8988T (cell line): ENCODE results near the gene PGLYRP4.
"Not testable (repeated sequence)": the region's sequence is repeated elsewhere in the genome, so short reads cannot be mapped to it uniquely, and the experiment has no call there.

Source experiments
- DNase-seq: peaks from one replicate; pipeline ENCODE4 v3.0.0; 2011

PGLYRP4 gene

DNA sequence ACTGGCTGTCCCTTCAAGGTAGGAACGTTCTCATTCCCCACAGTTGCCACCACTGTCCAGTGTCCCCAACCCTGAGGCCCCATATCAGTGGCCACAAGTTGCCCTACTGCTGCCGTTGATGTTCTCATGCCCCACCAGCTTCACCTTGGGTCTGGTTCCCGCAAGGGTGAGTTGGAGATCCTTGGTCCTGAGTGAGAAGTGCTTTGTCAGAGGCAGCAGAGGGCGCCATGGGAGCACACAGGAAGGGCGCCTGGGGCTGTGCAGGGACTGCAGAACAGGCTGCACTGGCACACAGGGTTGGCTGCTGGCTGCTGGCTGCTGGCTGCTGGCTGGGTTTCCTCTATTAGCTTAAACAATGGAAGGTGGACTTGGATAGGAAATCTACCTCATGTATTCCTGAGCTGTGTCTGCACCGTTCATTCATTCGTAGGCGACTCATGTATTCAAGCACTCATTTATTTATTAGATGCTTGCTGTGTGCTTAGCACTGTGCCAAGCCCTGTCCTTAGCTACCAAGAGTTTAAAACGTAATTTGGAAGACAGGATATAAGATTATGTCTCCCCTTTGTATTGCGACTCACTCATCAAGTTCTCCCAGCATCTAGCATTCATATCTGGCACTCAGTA lies 6.9 kb upstream of the PGLYRP4 start:
- DNase-seq: peak; percentile 73

DNA sequence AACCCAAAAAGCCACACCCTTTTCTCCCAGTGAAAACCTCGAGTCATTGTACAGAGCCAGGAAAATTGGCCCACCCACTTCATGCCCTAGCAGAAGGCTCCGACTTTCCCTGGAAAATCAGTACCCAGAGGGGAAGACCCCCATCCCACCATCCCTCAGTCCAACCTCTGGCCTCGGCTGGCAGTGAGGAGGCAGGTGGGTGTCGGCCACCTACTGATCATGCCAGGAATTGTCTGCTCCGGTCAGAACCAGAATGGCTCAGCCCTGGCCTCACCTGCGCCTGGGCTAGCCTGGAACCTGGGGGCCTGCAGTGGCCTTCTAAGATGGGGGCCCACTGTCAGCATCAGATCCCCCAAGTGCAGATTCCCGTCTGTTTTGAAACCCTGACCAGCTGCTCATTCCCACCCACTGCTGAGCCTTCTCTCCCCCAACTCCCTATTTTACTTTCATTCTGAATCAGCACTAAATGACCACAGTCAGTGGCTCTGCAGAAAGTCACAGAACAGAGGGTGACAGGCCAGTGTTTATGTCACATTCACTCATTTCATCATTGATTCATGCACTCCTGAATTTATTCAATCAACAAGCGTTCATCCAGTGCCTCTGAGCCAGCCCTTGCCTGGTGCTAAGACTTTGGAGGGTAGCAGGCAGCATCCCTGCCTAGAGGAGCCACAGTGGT lies 6.0 kb upstream of the PGLYRP4 start:
- no peak for DNase-seq

DNA sequence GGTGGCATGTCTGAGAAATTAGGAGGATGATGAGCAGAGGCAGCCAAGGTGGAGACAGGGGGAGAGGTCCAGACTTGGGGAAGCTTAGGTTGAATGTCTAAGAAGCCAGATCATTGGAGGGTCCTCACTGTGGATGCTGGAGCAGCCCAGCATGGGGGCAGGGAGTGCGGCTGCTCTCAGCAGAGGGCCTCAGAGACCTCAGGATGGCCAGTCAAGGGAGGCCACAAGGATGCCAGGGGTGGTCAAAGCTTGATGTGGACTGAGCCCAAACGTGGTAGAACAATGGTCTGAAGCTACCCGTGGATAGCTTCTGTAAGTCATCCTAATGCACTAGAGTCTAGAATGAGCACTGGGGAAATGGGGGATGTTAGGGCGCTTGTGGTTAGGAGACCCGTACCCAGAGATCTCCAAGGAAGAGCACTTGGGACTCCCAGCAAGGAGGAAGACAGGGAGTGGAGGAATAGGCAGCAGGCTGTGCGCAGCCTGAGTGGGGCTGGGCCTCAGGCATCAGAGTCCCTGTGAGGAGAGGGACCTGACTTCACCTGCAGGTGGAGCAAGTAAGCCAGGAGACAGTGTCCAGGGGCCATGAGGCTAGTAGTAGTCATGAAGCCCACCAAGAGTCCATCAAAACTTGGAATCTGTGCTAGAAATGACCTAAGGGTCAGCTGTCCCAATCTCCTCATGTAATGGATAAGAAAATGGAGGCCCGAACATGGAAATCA lies 4.7 kb upstream of the PGLYRP4 start:
- peak; percentile 66 for DNase-seq

GRCh38 chr1:153352523-153352922 lies 3.9 kb upstream of the PGLYRP4 start:
- no peak for DNase-seq

GRCh38 chr1:153350321-153350957 lies 1.8 kb upstream of the PGLYRP4 start:
- DNase-seq: no peak

GRCh38 chr1:153349363-153350320 lies 1.0 kb upstream of the PGLYRP4 start:
- DNase-seq: no peak

DNA sequence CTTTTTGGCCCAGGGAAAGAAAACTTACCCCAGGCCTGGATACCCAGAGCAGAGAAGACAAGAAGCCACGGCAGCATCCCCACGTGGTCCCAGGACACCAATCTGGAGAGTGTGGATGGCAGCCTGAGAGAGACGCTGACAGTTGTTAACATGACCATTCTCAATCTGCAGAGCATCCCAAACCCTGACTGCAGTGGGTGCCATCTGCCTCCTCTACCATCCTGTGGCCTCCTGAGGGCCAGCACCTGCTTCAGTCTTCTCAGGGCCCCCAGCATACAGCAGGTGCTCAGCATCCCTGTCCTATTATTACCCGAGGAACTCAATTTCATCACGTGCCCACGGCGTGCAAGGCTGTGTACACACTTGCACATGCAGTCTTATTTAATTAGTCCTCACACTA lies 785 bp downstream of the PGLYRP4 start:
- DNase-seq: no peak

- DNase-seq: not testable (repeated sequence)
These were observed 1.6 kb downstream of the PGLYRP4 start for GRCh38 chr1:153347049-153347448.

DNA sequence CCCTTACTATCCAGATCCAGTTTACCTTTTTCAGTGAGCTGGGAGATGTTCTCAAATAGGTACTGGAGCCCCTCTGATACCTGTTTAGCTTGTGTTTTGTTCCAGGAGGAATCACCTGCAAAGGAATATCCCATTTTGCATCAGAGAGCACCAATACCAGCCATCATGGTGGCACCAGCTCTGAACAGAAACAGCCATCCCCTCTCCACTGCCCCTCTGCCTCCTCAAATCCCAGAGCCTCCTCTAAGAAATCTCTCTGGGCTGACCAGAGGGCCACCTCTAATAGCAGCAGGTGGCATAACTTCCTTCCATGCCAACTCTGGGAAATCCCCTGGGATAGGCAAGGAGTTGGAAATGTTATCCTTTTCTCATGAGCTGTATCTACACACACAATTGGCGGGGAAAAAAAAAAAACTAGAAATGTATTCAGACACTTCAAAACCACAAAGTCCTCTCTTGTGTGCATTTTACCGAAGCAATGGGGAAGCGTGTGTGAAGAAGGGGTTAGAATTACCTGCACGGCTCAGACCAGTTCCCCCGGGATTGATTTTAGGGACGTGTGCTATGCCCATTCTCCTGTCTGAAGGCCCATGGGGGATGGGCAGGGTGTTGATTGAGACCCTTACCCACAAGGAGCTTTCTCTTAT lies 2.4 kb downstream of the PGLYRP4 start:
- no peak for DNase-seq

- no peak for DNase-seq
These were observed 3.2 kb downstream of the PGLYRP4 start for GRCh38 chr1:153345187-153346076.

DNA sequence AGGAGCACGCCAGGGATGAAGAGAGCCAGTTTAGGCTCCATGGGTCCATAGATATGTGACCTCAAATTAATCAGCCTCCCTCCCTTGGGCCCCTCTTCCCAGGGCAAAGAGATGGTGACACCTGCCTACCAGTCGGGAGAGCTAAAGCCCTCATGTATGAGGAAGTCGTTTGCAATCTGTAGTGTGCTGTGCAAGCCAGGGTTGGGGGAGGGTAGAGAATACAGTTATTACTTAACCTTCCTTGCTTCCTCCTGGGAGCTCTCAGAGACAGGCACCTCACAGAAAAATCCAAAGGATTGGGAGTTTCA lies 4.0 kb downstream of the PGLYRP4 start:
- no peak for DNase-seq

DNA sequence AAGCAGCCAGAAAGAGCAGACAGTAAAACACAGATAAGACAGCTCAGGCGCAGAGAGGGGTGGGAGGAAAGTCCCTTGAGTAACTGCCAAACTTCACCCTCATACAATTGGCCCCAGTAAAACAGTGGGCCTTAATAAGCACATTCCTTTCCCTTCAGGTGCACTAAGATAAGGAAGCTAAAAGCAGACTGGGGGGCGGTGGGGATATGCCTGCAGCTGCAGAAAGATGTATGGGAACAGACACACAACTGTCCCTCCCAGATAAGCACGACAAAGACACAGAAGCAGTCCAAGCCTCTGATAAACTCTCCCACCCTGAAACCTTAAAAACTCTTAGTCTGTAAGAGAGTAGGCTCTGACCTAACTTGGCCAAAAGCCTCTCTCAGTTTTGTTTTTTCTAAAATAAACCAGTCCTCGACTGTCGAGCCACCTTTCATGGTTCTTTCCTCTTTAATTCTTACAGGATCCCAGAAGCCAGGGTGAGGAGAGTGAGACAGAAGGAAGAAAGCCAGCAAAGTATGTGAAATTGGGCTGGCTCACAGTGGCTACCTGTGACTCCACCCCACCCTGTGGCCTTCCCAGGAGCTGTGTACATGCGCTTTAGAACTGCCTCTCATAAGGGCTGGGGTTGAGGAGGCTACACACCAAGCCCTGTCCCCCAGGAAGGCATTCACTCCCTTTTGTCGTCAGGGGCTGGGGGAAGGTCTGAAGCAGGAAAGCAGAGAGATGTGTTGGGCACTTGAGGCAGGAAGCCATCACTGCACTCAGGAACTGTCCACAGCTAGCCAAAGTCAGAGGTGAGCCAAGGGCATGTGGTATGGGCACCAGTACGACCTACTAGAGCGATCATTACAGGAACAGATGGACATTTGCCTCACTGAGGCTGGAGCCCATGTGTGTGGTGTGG lies 4.6 kb downstream of the PGLYRP4 start:
- no peak for DNase-seq

- no peak for DNase-seq
These were observed 5.5 kb downstream of the PGLYRP4 start for GRCh38 chr1:153343040-153343681.

DNA sequence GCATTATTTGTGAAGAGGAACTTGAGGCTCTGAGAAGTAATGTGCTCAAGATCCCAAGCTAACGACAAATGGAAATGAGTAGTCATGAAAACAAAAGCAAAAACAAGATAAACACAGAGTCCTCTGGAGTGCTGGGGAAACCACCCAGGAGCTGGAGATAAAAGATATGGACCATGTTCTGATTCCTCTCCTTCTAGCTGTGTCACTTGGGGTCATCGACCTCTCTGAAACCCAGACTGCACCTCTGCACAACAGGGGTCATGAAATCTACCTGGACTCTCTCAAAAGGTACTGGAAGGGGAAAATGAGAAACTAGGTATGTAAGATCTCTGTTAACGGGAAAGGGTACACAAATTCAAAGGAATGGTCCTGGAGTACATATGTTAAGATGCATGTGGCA lies 6.5 kb downstream of the PGLYRP4 start:
- no peak for DNase-seq

GRCh38 chr1:153341431-153341934 lies 7.2 kb downstream of the PGLYRP4 start:
- no peak for DNase-seq

- no peak for DNase-seq
These were observed 8.3 kb downstream of the PGLYRP4 start for GRCh38 chr1:153340356-153340755.

DNA sequence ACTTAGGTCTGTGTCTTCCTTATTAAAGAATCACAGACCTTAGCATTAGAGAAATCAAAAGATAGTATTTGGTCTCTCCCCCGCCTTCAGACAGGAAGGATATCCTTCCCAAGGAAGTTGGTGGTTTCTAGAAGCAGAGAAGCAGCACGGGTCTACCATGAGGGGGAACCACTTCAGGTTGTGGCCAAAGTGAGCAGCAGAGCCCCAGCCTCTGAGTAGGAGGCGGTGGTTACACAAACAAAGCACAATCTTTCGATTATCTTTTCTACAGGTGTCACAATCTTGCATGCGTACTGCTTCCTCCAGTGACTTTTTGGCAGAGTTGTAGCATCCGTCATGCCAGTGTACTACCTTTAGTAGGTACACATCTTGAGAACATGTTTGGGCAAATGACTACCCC lies 8.8 kb downstream of the PGLYRP4 start:
- DNase-seq: no peak

- no peak for DNase-seq
These were observed 10.4 kb downstream of the PGLYRP4 start for GRCh38 chr1:153337980-153338853.
